Bronchial epithelial cell (primary cell): ENCODE measurements around the gene GALNS. TPM values are rescaled to one million over a fixed set of nuclear protein-coding genes. Genes with fewer than 3 reads are reported as not detected.
"Not testable (repeated sequence)": the region's sequence is repeated elsewhere in the genome, so short reads cannot be mapped to it uniquely, and the experiment has no call there.

ENCODE experiments used
- DNase-seq: peaks from one replicate; pipeline ENCODE4 v3.0.0-alpha.2; 2010; ENCODE audit warnings: low read depth
- FAIRE-seq: peaks from 2 replicates; lab custom pipeline; 2011; peaks lifted over from hg19 to GRCh38; lab: Jason Lieb, UNC
- H3K27me3 ChIP-seq: 2 replicates; pipeline ENCODE4 v1.5.1; 2011; ENCODE audit warnings: low read length; ENCODE audit not compliant: control insufficient read depth, insufficient read depth
- H3K36me3 ChIP-seq: 2 replicates; pipeline ENCODE4 v1.5.1; 2011; ENCODE audit warnings: low read length; ENCODE audit not compliant: control insufficient read depth, insufficient read depth
- H3K4me3 ChIP-seq: 2 replicates; pipeline ENCODE4 v1.5.1; 2011; ENCODE audit warnings: mild to moderate bottlenecking, low read depth, low read length, control low read depth
- total RNA-seq: library from RNA; depleted of rRNA; stranded (reverse); fragments of >200 nt; gene quantifications from 2 replicates; pipeline ENCODE4 v1.2.1, GENCODE V29; 2014
- TF ChIP-seq, protein P1 (sequence below): IDR thresholded peaks from 2 replicates; pipeline ENCODE4 v1.5.1; 2011; ENCODE audit warnings: mild to moderate bottlenecking, moderate library complexity, low read length, control low read depth, inconsistent platforms; ENCODE audit not compliant: insufficient read depth, severe bottlenecking

GALNS gene
- total RNA-seq, 1 donor from 2014 or later: 16.3 TPM

DNA sequence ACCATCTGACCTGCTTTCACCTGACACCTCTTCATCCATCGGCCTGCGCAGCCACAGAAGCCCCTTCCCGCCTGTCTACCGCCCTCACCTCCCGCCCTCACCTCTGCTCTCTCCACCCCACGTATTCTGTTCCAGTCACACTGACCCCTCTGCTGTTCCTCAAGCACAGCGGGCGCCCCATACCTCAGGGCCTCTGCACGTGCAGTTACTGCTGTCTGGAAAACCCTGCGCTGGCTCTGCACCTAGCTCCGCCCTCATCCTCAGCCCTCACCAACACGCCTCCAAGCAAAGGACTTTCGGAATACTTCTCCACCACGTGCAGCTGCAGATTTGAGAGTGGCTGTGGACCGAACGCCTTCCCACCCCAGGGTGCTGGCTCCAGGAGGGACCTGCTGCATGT is 34.3 kb upstream of the GALNS start:
- Histone ChIP-seq H3K27me3 (no peaks in the 10 kb centered on the region), H3K4me3 (no peak overlapping the region), H3K36me3 (no peaks in the 10 kb centered on the region)
- FAIRE-seq (no peak), DNase-seq (no peak)
- TF ChIP-seq, protein P1, sequence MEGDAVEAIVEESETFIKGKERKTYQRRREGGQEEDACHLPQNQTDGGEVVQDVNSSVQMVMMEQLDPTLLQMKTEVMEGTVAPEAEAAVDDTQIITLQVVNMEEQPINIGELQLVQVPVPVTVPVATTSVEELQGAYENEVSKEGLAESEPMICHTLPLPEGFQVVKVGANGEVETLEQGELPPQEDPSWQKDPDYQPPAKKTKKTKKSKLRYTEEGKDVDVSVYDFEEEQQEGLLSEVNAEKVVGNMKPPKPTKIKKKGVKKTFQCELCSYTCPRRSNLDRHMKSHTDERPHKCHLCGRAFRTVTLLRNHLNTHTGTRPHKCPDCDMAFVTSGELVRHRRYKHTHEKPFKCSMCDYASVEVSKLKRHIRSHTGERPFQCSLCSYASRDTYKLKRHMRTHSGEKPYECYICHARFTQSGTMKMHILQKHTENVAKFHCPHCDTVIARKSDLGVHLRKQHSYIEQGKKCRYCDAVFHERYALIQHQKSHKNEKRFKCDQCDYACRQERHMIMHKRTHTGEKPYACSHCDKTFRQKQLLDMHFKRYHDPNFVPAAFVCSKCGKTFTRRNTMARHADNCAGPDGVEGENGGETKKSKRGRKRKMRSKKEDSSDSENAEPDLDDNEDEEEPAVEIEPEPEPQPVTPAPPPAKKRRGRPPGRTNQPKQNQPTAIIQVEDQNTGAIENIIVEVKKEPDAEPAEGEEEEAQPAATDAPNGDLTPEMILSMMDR: no peak

DNA sequence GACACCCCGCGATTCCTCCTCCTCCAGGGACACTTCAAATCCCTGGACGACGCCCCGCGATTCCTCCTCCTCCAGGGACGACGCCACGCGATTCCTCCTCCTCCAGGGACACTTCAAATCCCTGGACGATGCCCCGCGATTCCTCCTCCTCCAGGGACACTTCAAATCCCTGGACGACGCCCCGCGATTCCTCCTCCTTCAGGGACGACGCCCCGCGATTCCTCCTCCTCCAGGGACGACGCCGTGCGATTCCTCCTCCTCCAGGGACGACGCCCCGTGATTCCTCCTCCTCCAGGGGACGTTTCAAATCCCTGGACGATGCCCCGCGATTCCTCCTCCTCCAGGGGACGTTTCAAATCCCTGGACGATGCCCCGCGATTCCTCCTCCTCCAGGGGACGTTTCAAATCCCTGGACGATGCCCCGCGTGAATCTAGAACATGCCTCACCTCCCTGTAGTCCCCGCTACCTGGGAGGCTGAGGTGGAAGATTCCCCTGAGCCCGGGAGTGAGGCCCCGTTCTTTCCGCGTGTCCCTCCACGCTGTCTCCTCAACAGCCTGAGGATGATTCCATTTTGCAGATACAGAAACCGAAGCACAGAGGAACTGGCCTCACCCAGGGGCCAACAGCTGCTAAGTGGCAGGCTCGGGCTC is 33.1 kb upstream of the GALNS start:
- not testable (repeated sequence) for H3K27me3 ChIP-seq, H3K4me3 ChIP-seq, DNase-seq, H3K36me3 ChIP-seq
- peak; percentile 93 for FAIRE-seq

DNA sequence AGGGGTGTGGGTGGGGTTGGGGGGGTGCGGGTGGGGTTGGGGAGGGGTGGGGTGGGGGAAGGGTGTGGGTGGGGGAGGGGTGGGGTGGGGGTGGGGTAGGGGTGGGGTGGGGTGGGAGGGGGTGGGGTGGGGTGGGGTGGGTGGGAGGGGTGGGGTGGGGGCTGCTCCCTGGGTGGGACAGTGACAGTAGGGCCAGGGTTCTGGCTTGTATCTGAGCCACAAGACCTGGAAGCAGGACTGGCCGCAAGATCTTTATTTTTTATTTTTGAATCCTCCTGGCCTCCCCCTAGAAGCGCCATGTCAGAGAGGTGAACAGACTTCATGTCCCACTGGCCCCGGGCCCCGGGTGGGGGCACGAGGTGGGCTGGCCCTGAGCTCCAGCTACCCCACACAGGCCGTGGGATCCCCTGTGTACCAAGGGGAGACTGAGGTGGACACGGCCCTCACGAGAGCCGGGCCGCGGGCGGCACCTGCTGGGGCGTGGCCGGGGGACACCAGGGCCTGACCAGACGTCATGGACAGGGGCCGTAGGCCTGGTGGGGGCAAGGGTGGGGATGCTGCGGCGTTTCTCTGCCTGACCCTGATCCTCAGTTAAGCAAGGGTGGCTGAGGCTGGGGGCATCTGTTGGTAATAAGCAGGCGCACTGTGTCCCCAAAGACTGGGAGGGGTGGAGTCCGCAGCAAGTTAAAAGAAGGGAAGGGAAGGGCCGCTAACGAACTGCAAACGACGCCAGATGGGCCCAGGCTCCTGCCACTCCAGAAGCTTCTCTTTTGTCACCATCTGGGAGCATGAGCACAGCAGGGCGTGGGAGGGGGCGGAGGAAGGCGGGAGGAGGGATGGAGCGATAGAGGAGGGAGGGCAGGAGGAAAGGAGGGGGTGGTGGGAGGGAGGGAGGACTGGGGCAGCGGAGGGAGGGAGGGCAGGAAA is 32.0 kb upstream of the GALNS start:
- TF ChIP-seq, protein P1: no peak
- H3K36me3 ChIP-seq: no peaks in the 10 kb centered on the region
- DNase-seq: no peak
- no peaks in the 10 kb centered on the region for H3K27me3 ChIP-seq
- no peak for FAIRE-seq
- no peak overlapping the region for H3K4me3 ChIP-seq

GRCh38 chr16:88888057-88888456 is 31.3 kb upstream of the GALNS start:
- Histone ChIP-seq H3K4me3 (no peak overlapping the region), H3K27me3 (no peaks in the 10 kb centered on the region), H3K36me3 (no peaks in the 10 kb centered on the region)
- no peak for DNase-seq
- TF ChIP-seq, protein P1: no peak
- FAIRE-seq: no peak

DNA sequence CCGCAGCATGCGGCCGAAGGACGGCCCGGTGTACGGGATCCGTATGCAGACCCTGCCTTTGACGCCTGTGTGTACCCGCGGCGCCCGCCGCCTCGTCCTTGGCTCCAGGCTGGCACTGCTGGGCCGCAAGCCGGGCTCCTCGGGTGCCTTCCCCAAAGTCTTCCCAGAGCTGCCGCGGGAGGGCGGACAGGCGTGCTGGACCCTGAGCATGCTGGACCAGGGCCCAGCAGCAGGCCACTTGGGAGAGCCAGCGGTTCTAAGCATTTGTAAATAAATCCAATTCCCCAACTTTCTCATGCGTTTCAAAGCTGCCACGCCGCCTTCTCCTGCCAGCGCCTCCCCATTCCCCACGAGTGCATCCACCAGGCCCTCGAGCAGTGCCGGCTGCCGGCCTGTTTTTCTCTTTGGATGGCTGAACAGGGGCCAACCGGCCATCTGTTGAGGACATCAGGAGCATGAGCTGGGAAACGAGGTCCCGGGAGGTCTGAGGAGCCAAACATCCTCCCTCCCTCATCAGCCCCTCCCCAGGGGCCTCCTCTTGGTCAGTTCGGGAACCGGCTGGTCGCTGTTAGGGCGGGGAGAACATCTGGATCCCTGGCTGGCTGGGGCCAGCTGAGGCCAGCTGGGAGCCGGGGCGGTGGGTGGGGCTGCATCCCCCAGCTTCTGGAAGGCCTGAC is 30.2 kb upstream of the GALNS start:
- DNase-seq: no peak
- TF ChIP-seq, protein P1: no peak
- H3K36me3 ChIP-seq: no peaks in the 10 kb centered on the region
- H3K27me3 ChIP-seq: no peaks in the 10 kb centered on the region
- no peak overlapping the region for H3K4me3 ChIP-seq
- no peak for FAIRE-seq

GRCh38 chr16:88886420-88886844 is 29.7 kb upstream of the GALNS start:
- DNase-seq (no peak), FAIRE-seq (no peak)
- no peaks in the 10 kb centered on the region for H3K27me3 ChIP-seq
- H3K4me3 ChIP-seq: no peak overlapping the region
- no peaks in the 10 kb centered on the region for H3K36me3 ChIP-seq
- TF ChIP-seq, protein P1: no peak
